HepG2 (cell line): Measurements from ENCODE around the gene TBCD. TPM values are rescaled to one million over a fixed set of nuclear protein-coding genes. Genes with fewer than 3 reads are reported as not detected.

Experiments used
- ATF7 ChIP-seq, 2 experiments: fragments of 450-650 bp in 1 of 2; sonication (generic) in 1 of 2; formaldehyde crosslinking in 1 of 2; IDR thresholded peaks; 2 replicates each; pipeline versions ENCODE4 v1.4.0 to v1.6.1; 2016 to 2020; ENCODE audit warnings: antibody characterized with exemption in 1 of 2, mild to moderate bottlenecking in 1 of 2, missing genetic modification reagents in 1 of 2
- BHLHE40 ChIP-seq: IDR thresholded peaks from 2 replicates; pipeline ENCODE4 v1.6.1; 2011; ENCODE audit warnings: low read length, improper control_type of control experiment
- DPF2 ChIP-seq: sonication (generic); formaldehyde crosslinking; IDR thresholded peaks from 2 replicates; pipeline ENCODE4 v1.4.0; 2020; ENCODE audit warnings: mild to moderate bottlenecking, low read depth, missing genetic modification reagents, borderline replicate concordance
- ELK4 ChIP-seq: sonication (generic); formaldehyde crosslinking; IDR thresholded peaks from 2 replicates; pipeline ENCODE4 v1.9.0; 2021; ENCODE audit warnings: missing genetic modification reagents, borderline replicate concordance
- FOXA1 ChIP-seq, 2 experiments: fragments of 450-650 bp in 1 of 2; sonication (generic) in 1 of 2; formaldehyde crosslinking in 1 of 2; IDR thresholded peaks; 2 replicates each; pipeline versions ENCODE4 v1.4.0 to v1.6.1; 2016 to 2020; ENCODE audit warnings: missing genetic modification reagents in 1 of 2
- GLI4 ChIP-seq: sonication (generic); formaldehyde crosslinking; IDR thresholded peaks from 2 replicates; pipeline ENCODE4 v1.5.1; 2020; ENCODE audit warnings: missing genetic modification reagents, mild to moderate bottlenecking, moderate library complexity, borderline replicate concordance
- GMEB1 ChIP-seq: sonication (generic); formaldehyde crosslinking; IDR thresholded peaks from 2 replicates; pipeline ENCODE4 v1.5.1; 2020; ENCODE audit warnings: missing genetic modification reagents, mild to moderate bottlenecking, borderline replicate concordance
- ISL2 ChIP-seq: sonication (generic); formaldehyde crosslinking; IDR thresholded peaks from 2 replicates; pipeline ENCODE4 v1.5.0; 2020; ENCODE audit warnings: missing genetic modification reagents
- JARID2 ChIP-seq: sonication (generic); formaldehyde crosslinking; IDR thresholded peaks from 2 replicates; pipeline ENCODE4 v1.8.1; 2023; ENCODE audit warnings: missing genetic modification reagents, inconsistent platforms; ENCODE audit not compliant: insufficient replicate concordance
- JUN ChIP-seq: sonication (generic); formaldehyde crosslinking; IDR thresholded peaks from 2 replicates; pipeline ENCODE4 v1.4.0; 2020; ENCODE audit warnings: mild to moderate bottlenecking, missing genetic modification reagents
- LBX2 ChIP-seq: sonication (generic); formaldehyde crosslinking; IDR thresholded peaks from 2 replicates; pipeline ENCODE4 v1.5.0; 2020; ENCODE audit warnings: missing genetic modification reagents, mild to moderate bottlenecking, borderline replicate concordance
- MAX ChIP-seq: IDR thresholded peaks from 2 replicates; pipeline ENCODE4 v1.6.1; 2012; ENCODE audit warnings: inconsistent platforms
- PRDM15 ChIP-seq: sonication (generic); formaldehyde crosslinking; IDR thresholded peaks from 2 replicates; pipeline ENCODE4 v1.4.0; 2020; ENCODE audit warnings: missing genetic modification reagents
- SNAPC5 ChIP-seq: sonication (generic); formaldehyde crosslinking; IDR thresholded peaks from 2 replicates; pipeline ENCODE4 v1.8.1; 2023; ENCODE audit warnings: mild to moderate bottlenecking, missing genetic modification reagents, borderline replicate concordance
- ZNF280B ChIP-seq: sonication (generic); formaldehyde crosslinking; IDR thresholded peaks from 2 replicates; pipeline ENCODE4 v1.5.0; 2020; ENCODE audit warnings: missing genetic modification reagents, mild to moderate bottlenecking, borderline replicate concordance
- ZNF34 ChIP-seq: sonication (generic); formaldehyde crosslinking; IDR thresholded peaks from 2 replicates; pipeline ENCODE4 v1.4.0; 2020; ENCODE audit warnings: mild to moderate bottlenecking, missing genetic modification reagents, borderline replicate concordance
- ZNF468 ChIP-seq: sonication (generic); formaldehyde crosslinking; IDR thresholded peaks from 2 replicates; pipeline ENCODE4 v1.8.0; 2022; ENCODE audit warnings: mild to moderate bottlenecking, moderate library complexity, missing genetic modification reagents
- ZNF605 ChIP-seq: sonication (generic); formaldehyde crosslinking; IDR thresholded peaks from 2 replicates; pipeline ENCODE4 v1.8.0; 2022; ENCODE audit warnings: mild to moderate bottlenecking, missing genetic modification reagents
- polyA plus RNA-seq, 8 experiments: library from polyadenylated mRNA; depleted of rRNA in 3 of 8; stranded (reverse) in 7 of 8; unstranded in 1 of 8; fragments of >200 nt; fragmentation: Illumina TruSeq in 4 of 8; extraction: Trizol in 4 of 8; gene quantifications; 2 replicates each; pipeline versions ENCODE4 v1.2.1 to v1.2.3, GENCODE V29; 2011 to 2016; ENCODE audit warnings: low read depth in 4 of 8, missing spikeins in 1 of 8, mixed read lengths in 1 of 8; ENCODE audit not compliant: insufficient read depth in 1 of 8
- total RNA-seq, 5 experiments: library from RNA; depleted of rRNA; stranded (reverse); fragments of >200 nt; fragmentation: Illumina TruSeq; extraction: Trizol; gene quantifications; 2 replicates each; pipeline ENCODE4 v1.2.3, GENCODE V29; 2016; ENCODE audit warnings: low read depth in 1 of 5

The TBCD gene
- total and polyA plus RNA-seq, 2 of the 13 experiments (the other 11 are each of a cell fraction or from before 2014, with no cell fraction given), result 33.9 to 54.8 TPM

- TF ChIP-seq ATF7 (IDR thresholded peaks at IDR 0.05) (no peak), ATF7 (CRISPR knock-in tag; IDR thresholded peaks at IDR 0.05) (no peak), BHLHE40 (no peak), MAX (0 out of 2 replicates have a peak, but pooled peaks have one; percentile 51), FOXA1 (IDR thresholded peaks at IDR 0.05) (no peak), FOXA1 (CRISPR knock-in tag; IDR thresholded peaks at IDR 0.05) (no peak), ZNF605 (CRISPR knock-in tag) (0 out of 2 replicates have a peak, but pooled peaks have one; percentile 35), ISL2 (no peak), SNAPC5 (CRISPR knock-in tag) (no peak), GLI4 (no peak), DPF2 (CRISPR knock-in tag) (no peak), ELK4 (no peak), JUN (CRISPR knock-in tag) (no peak), ZNF280B (CRISPR knock-in tag) (peak; percentile 27; the same call in 1 of the 2 replicates), ZNF468 (CRISPR knock-in tag) (no peak), PRDM15 (CRISPR knock-in tag) (no peak), JARID2 (CRISPR knock-in tag) (no peak), ZNF34 (0 out of 2 replicates have a peak, but pooled peaks have one; percentile 30), LBX2 (no peak), GMEB1 (CRISPR knock-in tag) (no peak)
Measured at GRCh38 chr17:82709676-82710498, 42.0 kb upstream of the TBCD start (continued).
